GM18520 (cell line): Measurements from ENCODE around the gene WDR7.
A peak's percentile ranks its signal among the peaks of the same experiment; 100 is the strongest.

ENCODE experiments used
- ATAC-seq: cut with Tn5 transposase; IDR thresholded peaks from one replicate; pipeline ENCODE4 v1.9.1; 2021; ENCODE audit not compliant: unreplicated experiment

The WDR7 gene

GRCh38 chr18:56878711-56879110, 227.6 kb downstream of the WDR7 start:
- ATAC-seq, result no peak

- ATAC-seq, result no peak
Observed at GRCh38 chr18:56884511-56884910, 233.4 kb downstream of the WDR7 start.

GRCh38 chr18:56888978-56889377, 237.8 kb downstream of the WDR7 start:
- no peak for ATAC-seq

DNA sequence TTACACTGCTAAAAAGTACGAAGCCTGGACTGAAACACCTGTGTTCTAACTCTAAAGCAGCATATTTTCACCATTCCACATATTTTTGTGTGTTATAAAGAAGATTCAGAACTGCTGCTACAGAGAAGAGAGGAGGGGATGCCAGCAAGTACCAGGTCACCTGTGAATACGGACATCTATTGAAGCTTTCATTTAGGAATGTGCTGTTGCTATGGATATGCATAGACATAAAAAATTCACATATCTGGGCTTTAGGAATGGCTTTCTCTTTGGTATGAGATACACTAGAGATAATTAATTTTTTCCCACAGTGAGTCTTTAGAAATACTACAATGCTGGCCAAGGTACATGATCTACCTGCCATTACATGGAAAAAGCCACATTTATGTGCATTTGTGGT, 238.5 kb downstream of the WDR7 start:
- no peak for ATAC-seq

GRCh38 chr18:56890632-56891031, 239.5 kb downstream of the WDR7 start:
- no peak for ATAC-seq

DNA sequence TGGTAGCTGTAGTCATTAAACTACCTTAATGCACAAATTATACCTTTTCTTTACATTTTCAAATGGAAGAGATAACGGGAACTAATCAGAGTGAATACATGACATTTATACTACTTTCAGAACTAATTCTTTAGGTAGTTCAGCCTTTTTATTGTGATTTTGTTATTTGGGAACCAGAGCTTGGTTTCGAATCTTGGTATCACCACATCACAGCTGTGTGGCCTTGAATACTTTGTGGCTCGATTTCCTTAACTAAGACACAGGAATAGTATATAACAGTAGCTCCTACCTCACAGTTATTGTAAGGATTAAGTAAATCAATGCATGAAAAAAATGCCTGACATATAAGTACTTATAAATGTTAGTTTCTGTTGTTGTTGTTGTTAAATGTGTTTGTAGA, 240.0 kb downstream of the WDR7 start:
- ATAC-seq, result no peak

- ATAC-seq, result no peak
Observed at GRCh38 chr18:56891870-56892269, 240.7 kb downstream of the WDR7 start.

GRCh38 chr18:56897122-56897521, 246.0 kb downstream of the WDR7 start:
- ATAC-seq, result no peak

DNA sequence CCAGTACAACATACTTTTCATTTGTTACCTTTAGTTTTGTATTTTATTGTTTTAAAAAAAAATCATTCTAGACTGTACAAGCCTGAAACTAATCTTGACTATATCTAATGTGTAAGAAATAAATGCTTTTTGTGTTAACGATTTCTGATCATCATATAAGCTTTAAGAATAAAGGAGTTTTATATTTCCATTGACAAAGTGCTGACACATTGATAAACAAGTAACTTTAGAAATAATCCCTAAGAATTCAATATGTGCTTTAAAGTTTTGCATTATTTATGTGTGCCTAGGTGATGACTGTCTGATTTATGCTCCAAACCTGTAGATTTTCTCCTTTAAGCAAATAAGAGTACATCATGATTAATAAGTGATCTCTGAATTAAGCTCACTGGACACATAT, 248.5 kb downstream of the WDR7 start:
- no peak for ATAC-seq

- ATAC-seq, result no peak
Observed at GRCh38 chr18:56900195-56901094, 249.3 kb downstream of the WDR7 start.

- ATAC-seq, result no peak
Observed at GRCh38 chr18:56901919-56902318, 250.8 kb downstream of the WDR7 start.

DNA sequence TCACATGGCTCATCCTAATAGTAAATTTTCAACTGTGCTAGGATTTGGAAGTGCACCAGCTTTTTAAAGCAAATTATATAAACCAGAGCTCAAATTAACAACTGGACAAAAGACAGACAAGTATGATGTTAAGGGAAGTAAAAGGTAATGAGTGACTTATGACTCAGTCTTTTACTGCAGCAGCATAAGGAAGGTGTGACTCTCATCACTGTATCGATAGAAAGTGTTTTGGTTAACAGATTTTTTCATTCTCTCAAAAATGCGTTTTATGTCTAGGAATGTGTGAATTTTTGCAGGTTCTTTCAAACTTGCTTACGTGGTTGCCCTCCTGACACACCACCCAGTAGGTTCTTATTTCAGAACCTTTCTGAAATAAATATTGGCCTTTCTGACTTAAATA, 251.5 kb downstream of the WDR7 start:
- peak; percentile 65 for ATAC-seq

DNA sequence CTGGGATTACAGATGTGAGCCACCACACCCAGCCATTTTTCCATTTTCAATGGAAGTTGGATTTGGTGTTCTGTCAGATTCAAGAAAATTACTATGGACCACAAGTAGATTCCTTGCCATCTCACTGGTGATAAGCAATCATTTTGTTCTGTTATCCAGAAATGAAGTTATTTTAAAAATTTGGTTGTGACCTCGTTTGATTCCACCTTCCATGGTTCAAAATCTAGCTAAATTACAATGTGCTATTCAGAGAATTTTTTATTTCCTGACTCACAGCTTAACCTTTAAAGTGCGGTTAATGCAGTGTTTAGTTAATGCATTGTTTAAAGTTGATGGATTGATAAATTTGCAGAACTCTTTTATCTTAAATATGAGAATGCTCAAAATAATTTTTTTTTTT, 252.5 kb downstream of the WDR7 start:
- ATAC-seq, result no peak

DNA sequence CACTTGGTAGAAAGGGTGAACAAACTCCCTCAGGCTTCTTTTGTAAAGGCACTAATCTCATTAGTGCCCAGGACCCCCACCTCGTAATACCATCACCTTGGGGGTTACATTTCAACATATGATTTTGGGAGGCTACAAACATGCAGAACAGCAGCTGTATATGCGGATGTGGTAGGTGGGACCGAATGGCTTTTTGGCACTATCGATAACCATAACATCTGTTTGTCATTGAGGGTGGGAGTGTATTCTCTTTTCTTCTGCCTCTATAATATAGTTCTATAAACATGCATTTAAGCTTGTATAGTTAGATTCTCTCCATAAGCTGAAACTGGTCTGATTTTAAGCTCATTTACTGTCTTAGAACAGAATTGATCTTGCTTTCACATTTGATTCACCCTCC, 256.6 kb downstream of the WDR7 start:
- ATAC-seq, result no peak

DNA sequence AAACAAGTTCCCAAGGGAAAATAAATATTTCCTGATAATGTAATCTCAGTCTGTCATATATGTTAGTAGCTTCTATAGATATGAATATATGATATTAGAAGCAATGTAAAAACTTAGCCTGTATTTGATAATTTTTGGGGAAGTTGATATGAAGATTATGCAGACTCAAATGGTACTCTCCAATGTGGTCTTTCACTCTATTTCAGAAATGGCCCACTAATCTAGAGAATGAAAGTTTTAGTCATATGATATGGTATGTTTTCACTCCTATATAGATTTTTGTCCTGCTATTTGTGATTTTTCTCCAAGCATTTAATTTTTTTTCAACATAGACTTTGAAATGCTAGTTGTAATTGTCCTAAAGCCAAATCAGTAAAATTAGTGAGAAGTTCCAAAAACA, 259.1 kb downstream of the WDR7 start:
- ATAC-seq, result no peak

- ATAC-seq, result no peak
Observed at GRCh38 chr18:56910967-56911366, 259.8 kb downstream of the WDR7 start.

DNA sequence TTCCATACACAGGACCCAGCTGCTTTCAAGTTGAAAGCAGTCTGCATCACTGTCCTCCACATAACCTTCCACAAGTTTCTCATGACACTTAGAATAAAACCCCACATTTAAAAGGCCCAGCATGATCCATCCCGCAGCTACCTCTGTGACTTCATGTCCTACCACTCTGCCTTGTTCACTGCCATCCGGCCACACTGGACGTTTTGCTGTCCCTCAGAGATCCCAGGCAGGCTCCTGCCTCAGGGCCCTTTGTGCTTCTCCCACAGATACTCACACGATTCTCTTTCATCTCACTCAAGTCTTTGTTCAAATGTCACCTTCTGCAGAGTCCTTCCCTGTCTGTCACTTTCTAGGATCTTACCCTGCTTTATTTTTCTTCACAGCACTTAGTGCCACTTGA, 262.8 kb downstream of the WDR7 start:
- ATAC-seq, result no peak

GRCh38 chr18:56919190-56919589, 268.0 kb downstream of the WDR7 start:
- ATAC-seq, result no peak

DNA sequence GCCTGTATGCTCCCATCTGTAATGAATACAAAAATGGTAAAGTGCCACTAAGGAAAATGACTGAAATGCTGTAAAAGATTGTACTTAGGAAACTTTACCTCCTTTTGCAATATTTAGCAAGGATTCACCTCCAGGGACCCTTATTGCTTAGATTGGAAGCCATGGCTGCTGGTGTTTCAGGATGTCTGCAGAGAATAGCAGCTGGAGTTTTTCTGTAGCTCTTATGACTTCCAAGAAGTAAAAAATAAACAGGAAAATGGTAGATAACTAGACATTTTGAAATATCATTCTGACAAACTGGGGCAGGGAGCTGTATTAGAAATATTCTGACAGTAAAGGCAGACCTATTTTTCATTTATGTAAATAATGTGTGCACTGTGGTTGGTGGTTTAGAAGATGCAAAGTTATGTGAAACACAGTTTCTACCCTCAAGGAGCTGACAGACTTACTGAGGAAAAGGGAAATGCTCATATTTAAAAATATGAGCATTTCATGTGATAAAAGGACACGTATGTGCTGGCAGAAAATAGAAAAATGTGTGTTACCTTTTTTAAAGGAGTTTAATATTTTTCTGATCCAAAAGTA, 270.8 kb downstream of the WDR7 start:
- peak; percentile 97 for ATAC-seq

DNA sequence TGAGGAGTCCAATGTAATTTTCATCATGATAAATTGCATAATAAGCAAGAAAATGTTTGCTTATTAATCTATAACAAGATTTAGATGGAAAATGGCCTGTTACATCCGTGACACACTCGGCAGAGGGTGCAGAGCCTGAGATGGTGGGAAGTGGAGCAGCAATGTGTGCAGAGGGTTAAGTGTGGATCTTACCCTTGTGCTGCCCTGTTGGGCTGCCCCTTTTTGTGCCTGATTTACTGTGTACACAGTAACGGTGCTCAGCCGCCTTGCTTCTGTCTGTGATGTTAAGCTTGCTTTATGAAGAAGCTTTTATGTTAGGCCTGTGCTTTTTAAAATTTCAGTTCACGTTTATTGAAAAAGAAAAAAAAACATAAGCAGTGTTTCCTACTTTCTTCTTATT, 275.6 kb downstream of the WDR7 start:
- no peak for ATAC-seq

GRCh38 chr18:56927786-56928185, 276.6 kb downstream of the WDR7 start:
- ATAC-seq, result no peak

- no peak for ATAC-seq
Observed at GRCh38 chr18:56929886-56930285, 278.7 kb downstream of the WDR7 start.

- ATAC-seq, result no peak
Observed at GRCh38 chr18:56933472-56933871, 282.3 kb downstream of the WDR7 start.
